ENCODE data around the gene CCDC141.

Gene CCDC141

DNA sequence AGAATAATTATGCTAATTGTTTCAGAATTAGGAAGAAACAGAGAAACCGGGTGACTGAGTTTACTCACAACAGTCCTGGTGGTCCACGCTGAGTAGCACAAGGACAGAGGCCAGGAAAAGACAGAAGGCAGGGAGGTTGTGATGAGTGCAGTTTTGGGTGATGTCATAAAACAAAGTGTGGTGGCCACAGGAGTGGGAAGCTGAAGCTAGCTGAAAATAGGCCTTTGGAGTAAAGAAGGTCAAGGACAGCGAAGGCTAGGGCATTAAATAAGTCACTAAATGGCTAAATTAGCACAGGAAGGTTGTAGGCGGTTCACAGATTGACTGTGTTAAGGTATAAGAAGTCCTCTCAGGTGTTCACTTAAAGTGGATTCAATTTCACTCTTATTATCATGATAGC, 121.9 kb downstream of the CCDC141 start:
- peaks cover 6% of the 10 kb centered on the region for H3K4me1 ChIP-seq (ENCODE audit: control insufficient read depth, insufficient read depth, low read length)
- no peak for DNase-seq (ENCODE audit: low read depth)
- no peak overlapping the region for H3K4me3 ChIP-seq (ENCODE audit: low read length)
- no peaks in the 10 kb centered on the region for H3K36me3 ChIP-seq (ENCODE audit: control insufficient read depth, insufficient read depth, low read length, severe bottlenecking)
- H3K9ac ChIP-seq (ENCODE audit: low read length) = no peak overlapping the region
- no peaks in the 10 kb centered on the region for H3K27me3 ChIP-seq (replicated peaks; ENCODE audit: control insufficient read depth, insufficient read depth, low read length)
- no peaks in the 10 kb centered on the region for H3K9me3 ChIP-seq (ENCODE audit: control insufficient read depth, low read length)

DNA sequence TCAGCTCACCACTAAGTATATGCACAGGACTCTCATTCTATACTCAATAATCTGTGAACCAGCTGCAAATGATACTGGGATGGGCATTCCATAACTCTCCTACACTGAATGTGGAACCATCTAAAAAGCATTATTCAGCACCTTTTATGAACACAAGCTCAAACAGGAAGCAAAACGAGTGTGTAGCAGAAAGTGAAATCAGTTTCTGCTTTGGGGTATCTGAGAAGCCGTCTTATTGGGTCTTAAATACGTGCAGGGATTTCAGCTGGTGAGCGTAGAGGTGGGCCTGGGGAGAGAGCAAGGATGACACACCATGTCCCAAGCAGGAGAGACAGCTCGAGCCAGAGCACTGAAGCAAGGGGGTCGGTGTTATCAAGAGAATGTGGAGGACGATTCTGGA, 122.8 kb downstream of the CCDC141 start:
- Histone ChIP-seq H3K9me3 (ENCODE audit: control insufficient read depth, low read length) (no peaks in the 10 kb centered on the region), H3K9ac (ENCODE audit: low read length) (no peak overlapping the region), H3K36me3 (ENCODE audit: control insufficient read depth, insufficient read depth, low read length, severe bottlenecking) (no peaks in the 10 kb centered on the region), H3K27me3 (replicated peaks; ENCODE audit: control insufficient read depth, insufficient read depth, low read length) (no peaks in the 10 kb centered on the region), H3K4me3 (ENCODE audit: low read length) (no peak overlapping the region), H3K4me1 (ENCODE audit: control insufficient read depth, insufficient read depth, low read length) (peaks cover 6% of the 10 kb centered on the region)
- DNase-seq (ENCODE audit: low read depth) = no peak

DNA sequence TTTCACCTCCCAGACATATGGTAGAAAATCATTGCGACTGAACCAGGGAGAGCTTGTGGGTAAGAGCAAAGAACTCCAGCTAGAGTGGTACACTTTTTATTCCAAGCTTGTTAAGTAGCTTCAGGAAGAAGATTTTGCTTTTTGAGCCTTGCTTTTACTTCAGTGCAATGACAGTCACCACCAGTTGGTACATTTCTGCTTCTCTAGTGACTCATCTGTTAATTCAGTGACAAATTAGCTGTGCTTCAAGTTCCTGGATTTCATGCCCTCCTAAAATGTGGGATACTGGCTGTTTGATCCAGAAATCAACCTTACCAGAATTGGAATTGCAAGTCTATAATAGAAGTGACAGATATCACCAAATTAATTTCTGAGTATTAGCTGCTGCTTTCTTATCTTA, 125.1 kb downstream of the CCDC141 start:
- no peak overlapping the region for H3K9ac ChIP-seq (ENCODE audit: low read length)
- DNase-seq (ENCODE audit: low read depth) = no peak
- H3K36me3 ChIP-seq (ENCODE audit: control insufficient read depth, insufficient read depth, low read length, severe bottlenecking) = no peaks in the 10 kb centered on the region
- no peak overlapping the region for H3K4me3 ChIP-seq (ENCODE audit: low read length)
- no peaks in the 10 kb centered on the region for H3K9me3 ChIP-seq (ENCODE audit: control insufficient read depth, low read length)
- peaks cover 6% of the 10 kb centered on the region for H3K4me1 ChIP-seq (ENCODE audit: control insufficient read depth, insufficient read depth, low read length)
- no peaks in the 10 kb centered on the region for H3K27me3 ChIP-seq (replicated peaks; ENCODE audit: control insufficient read depth, insufficient read depth, low read length)

DNA sequence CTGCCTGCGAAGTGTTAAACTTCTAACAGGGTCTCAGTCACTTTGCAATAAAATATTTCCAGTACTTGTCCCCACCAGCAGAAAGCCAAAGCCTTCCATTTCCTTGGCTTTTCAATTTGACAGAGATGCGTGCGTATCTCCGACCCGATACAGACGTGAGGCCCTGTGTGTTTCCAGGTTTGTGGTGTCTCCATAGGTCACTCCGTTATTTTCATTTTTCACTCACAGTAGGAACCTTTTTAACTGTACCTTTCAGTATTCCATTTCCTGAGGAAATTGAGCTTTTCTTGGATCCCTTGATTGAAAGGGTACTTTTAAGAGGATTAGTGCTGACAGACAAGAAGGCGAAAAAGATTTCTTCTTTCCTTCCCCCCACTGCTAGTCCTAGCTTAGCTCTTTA, 126.4 kb downstream of the CCDC141 start:
- DNase-seq (ENCODE audit: low read depth) = no peak
- Histone ChIP-seq H3K36me3 (ENCODE audit: control insufficient read depth, insufficient read depth, low read length, severe bottlenecking) (no peaks in the 10 kb centered on the region), H3K27me3 (replicated peaks; ENCODE audit: control insufficient read depth, insufficient read depth, low read length) (no peaks in the 10 kb centered on the region), H3K4me3 (ENCODE audit: low read length) (no peak overlapping the region), H3K4me1 (ENCODE audit: control insufficient read depth, insufficient read depth, low read length) (peaks cover 6% of the 10 kb centered on the region), H3K9me3 (ENCODE audit: control insufficient read depth, low read length) (no peaks in the 10 kb centered on the region), H3K9ac (ENCODE audit: low read length) (no peak overlapping the region)

DNA sequence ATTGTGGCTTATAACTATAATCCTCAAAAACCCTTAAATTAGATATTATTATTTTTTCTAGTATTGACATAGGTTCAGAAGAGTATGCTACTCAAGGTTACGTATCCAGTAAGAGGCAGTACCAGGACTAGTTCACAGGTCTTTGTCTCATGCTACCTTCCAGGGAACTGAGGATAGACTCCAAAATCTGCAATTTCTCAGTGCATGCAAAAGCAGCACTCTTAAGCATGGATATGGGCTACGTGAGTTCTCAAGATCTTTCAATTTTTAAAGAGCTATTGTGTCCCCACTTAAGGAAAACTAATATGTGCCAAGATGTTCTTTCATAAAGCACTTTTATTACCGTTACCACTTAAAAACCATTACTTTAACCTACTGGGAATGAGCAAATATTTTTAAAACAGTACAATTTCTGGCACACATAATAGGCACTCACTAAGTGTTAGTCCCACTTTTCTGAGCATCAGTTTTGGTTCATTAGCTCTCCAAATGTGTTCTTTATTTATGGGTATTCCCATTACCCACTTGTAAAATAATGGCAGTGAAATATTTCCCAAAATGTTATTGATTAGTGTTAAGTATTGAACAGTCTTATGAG, 128.9 kb downstream of the CCDC141 start:
- no peak overlapping the region for H3K4me3 ChIP-seq (ENCODE audit: low read length)
- peaks cover 9% of the 10 kb centered on the region for H3K4me1 ChIP-seq (ENCODE audit: control insufficient read depth, insufficient read depth, low read length)
- no peaks in the 10 kb centered on the region for H3K27me3 ChIP-seq (replicated peaks; ENCODE audit: control insufficient read depth, insufficient read depth, low read length)
- no peaks in the 10 kb centered on the region for H3K36me3 ChIP-seq (ENCODE audit: control insufficient read depth, insufficient read depth, low read length, severe bottlenecking)
- DNase-seq (ENCODE audit: low read depth) = no peak
- H3K9me3 ChIP-seq (ENCODE audit: control insufficient read depth, low read length) = no peaks in the 10 kb centered on the region
- H3K9ac ChIP-seq (ENCODE audit: low read length) = no peak overlapping the region

DNA sequence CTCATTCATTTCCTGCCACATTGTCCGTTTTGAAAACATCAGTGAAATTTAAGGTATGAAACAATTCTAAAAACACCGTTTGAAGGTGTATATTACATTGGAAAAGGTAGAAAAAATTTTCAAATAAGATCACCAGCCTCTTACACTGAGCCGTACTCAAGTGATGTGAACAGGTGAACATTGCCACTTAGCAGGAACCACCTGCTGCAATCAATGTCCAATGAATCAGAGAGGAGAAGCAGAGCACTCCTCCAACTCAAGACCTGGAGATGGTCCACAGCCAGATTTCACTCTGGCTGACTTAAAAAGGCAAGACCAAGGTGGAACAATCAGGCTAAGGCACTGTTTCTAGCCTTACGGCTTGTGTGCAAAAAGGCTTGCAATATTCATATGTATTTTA, 132.4 kb downstream of the CCDC141 start:
- H3K4me1 ChIP-seq (ENCODE audit: control insufficient read depth, insufficient read depth, low read length) = peaks cover 3% of the 10 kb centered on the region
- no peaks in the 10 kb centered on the region for H3K36me3 ChIP-seq (ENCODE audit: control insufficient read depth, insufficient read depth, low read length, severe bottlenecking)
- H3K4me3 ChIP-seq (ENCODE audit: low read length) = no peak overlapping the region
- no peak for DNase-seq (ENCODE audit: low read depth)
- H3K9me3 ChIP-seq (ENCODE audit: control insufficient read depth, low read length) = no peaks in the 10 kb centered on the region
- no peak overlapping the region for H3K9ac ChIP-seq (ENCODE audit: low read length)
- no peaks in the 10 kb centered on the region for H3K27me3 ChIP-seq (replicated peaks; ENCODE audit: control insufficient read depth, insufficient read depth, low read length)

DNA sequence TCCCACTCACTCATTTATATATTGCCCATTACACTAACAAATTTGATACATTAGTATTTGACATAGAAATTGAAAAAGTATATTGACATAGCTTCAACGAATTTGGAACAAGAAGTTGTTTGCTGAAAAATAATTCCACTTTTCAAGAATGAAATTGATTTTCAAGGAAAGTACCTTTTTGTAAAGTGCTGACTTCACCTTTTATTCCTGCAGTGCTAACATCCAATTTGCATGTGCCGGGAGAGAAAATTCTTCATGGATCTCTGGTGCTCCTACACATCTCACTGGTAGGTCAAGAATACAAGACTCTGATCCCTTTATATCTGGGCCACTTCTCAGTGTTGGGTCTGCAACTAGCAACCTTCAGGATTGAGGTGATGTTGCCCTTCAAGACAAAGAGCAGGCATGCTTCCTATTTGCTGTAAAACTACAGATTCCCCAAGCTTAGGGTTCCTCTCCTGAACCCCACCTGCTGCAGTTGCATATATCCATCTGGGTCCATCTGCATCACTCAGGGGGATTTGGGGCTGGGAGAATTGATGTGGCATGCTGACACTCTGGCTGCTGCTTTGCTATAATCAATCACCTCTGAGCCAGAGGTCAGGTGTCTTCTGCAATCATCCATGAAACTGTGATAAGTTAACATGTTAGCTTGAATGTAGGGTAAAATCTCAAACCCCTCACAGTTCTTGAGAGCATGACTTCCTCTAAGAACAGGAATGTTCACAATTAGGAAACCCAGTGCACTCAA, 134.3 kb downstream of the CCDC141 start:
- no peak for DNase-seq (ENCODE audit: low read depth)
- no peaks in the 10 kb centered on the region for H3K36me3 ChIP-seq (ENCODE audit: control insufficient read depth, insufficient read depth, low read length, severe bottlenecking)

DNA sequence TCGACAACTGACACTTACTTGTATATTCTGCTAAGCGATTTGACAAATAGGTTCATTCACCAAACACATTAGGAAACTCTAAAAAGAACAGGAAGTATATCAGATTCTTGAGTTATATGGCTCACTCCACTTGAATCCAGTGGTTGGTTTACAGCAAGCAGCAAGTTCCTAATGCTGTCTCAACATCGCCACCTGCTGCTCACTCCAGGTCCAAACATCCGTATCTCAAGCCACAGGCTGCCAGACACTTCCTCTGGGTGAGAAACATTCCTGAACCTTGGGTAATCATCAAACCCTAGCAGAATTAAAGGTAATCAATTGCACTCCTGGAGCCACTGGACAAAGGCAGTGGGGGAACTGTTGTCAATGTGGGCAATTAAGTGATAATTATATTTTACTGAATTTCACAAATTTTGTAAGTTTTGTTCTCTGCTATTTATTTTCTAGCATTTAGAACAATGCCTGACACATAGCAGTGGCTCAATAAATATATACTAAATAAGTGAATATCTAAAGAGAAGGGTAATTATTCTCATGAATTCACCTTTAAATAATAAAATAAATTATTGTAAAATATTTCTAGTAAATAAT, 135.6 kb downstream of the CCDC141 start:
- H3K4me3 ChIP-seq (ENCODE audit: low read length) = no peak overlapping the region
- H3K36me3 ChIP-seq (ENCODE audit: control insufficient read depth, insufficient read depth, low read length, severe bottlenecking) = no peaks in the 10 kb centered on the region
- peaks cover 3% of the 10 kb centered on the region for H3K4me1 ChIP-seq (ENCODE audit: control insufficient read depth, insufficient read depth, low read length)
- no peaks in the 10 kb centered on the region for H3K9me3 ChIP-seq (ENCODE audit: control insufficient read depth, low read length)
- no peaks in the 10 kb centered on the region for H3K27me3 ChIP-seq (replicated peaks; ENCODE audit: control insufficient read depth, insufficient read depth, low read length)
- H3K9ac ChIP-seq (ENCODE audit: low read length) = no peak overlapping the region
- DNase-seq (ENCODE audit: low read depth) = peak; percentile 87

More for the DNA sequence above, 134.3 kb downstream of the CCDC141 start:
- Histone ChIP-seq H3K27me3 (replicated peaks; ENCODE audit: control insufficient read depth, insufficient read depth, low read length) (no peaks in the 10 kb centered on the region), H3K4me1 (ENCODE audit: control insufficient read depth, insufficient read depth, low read length) (peaks cover 3% of the 10 kb centered on the region), H3K9ac (ENCODE audit: low read length) (no peak overlapping the region), H3K4me3 (ENCODE audit: low read length) (no peak overlapping the region), H3K9me3 (ENCODE audit: control insufficient read depth, low read length) (no peaks in the 10 kb centered on the region)

DNA sequence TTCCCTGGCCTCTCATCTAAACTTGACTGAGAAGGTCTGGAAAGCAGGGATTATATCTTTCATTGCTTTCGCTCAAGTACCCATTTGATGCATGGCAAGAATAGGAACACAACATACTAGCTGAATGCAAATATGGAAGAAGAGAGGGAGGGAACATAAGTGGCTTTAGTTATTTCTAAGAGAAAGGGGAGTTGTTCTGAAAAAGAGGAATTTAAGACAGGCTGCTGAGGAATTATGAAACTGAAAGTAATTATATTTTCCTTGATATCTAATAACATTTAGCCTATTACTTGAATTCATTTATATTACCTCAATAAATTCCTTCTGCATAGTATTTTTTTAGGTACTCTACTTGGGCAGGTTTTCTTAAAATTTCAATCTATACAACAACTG, 136.9 kb downstream of the CCDC141 start:
- Histone ChIP-seq H3K36me3 (ENCODE audit: control insufficient read depth, insufficient read depth, low read length, severe bottlenecking) (no peaks in the 10 kb centered on the region), H3K9ac (ENCODE audit: low read length) (no peak overlapping the region), H3K27me3 (replicated peaks; ENCODE audit: control insufficient read depth, insufficient read depth, low read length) (no peaks in the 10 kb centered on the region), H3K4me1 (ENCODE audit: control insufficient read depth, insufficient read depth, low read length) (peaks cover 3% of the 10 kb centered on the region), H3K9me3 (ENCODE audit: control insufficient read depth, low read length) (no peaks in the 10 kb centered on the region), H3K4me3 (ENCODE audit: low read length) (no peak overlapping the region)
- DNase-seq (ENCODE audit: low read depth) = no peak

DNA sequence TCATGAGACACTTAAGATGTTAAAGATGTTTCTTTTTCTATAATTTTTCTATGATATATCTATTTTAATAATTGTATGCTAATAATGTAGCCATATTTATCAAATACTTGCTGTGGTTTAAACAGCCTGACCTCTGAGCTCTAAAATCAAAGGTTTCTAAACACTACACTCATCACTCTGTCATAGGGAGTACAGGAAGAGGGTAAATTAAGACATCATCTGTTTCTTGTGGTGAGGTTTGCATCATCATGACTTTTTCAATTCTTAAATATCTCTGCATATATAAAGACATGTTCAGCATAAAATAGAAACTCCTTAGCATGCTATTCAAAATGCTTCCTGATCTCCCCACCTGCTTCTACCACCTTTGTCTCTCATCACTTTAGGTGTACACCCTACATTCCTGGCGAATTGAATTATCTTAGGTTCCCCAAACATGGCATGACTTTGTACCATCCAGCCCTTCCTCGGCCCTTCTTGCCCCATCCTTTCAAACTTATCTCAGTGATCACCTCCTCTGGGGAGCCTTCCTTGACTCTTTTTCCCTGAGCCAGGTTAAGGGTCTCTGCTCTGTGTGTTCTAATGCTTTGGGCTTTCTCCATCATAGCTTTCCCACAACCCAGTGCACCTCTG, 137.4 kb downstream of the CCDC141 start:
- no peak overlapping the region for H3K9ac ChIP-seq (ENCODE audit: low read length)
- no peaks in the 10 kb centered on the region for H3K9me3 ChIP-seq (ENCODE audit: control insufficient read depth, low read length)
- H3K4me1 ChIP-seq (ENCODE audit: control insufficient read depth, insufficient read depth, low read length) = peaks cover 3% of the 10 kb centered on the region
- H3K36me3 ChIP-seq (ENCODE audit: control insufficient read depth, insufficient read depth, low read length, severe bottlenecking) = no peaks in the 10 kb centered on the region
- no peak overlapping the region for H3K4me3 ChIP-seq (ENCODE audit: low read length)
- H3K27me3 ChIP-seq (replicated peaks; ENCODE audit: control insufficient read depth, insufficient read depth, low read length) = no peaks in the 10 kb centered on the region
- no peak for DNase-seq (ENCODE audit: low read depth)

DNA sequence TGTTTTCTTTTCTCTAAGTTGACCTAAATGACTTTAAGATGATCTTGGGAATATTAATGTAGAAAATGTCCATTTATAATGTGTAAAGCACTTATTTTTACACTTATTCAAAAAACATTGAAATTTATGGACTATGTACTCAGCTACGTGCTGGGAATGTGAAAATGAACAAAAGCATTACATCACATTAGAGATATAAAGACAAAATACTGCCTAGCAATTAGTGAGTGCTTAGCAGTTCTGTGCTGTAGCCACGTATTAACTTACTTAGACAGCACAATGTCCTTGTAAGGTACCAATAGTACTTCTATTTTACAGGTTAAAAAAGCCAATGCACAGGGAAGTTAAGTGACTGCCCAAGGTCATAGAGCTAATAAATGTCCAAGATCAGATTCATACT, 138.9 kb downstream of the CCDC141 start:
- no peaks in the 10 kb centered on the region for H3K9me3 ChIP-seq (ENCODE audit: control insufficient read depth, low read length)
- H3K4me3 ChIP-seq (ENCODE audit: low read length) = no peak overlapping the region
- no peak overlapping the region for H3K9ac ChIP-seq (ENCODE audit: low read length)
- H3K4me1 ChIP-seq (ENCODE audit: control insufficient read depth, insufficient read depth, low read length) = no peaks in the 10 kb centered on the region
- no peaks in the 10 kb centered on the region for H3K36me3 ChIP-seq (ENCODE audit: control insufficient read depth, insufficient read depth, low read length, severe bottlenecking)
- no peak for DNase-seq (ENCODE audit: low read depth)
- no peaks in the 10 kb centered on the region for H3K27me3 ChIP-seq (replicated peaks; ENCODE audit: control insufficient read depth, insufficient read depth, low read length)
